NCI-H1105 (cell line): Measurements from ENCODE around the gene TRIM8.
A peak's percentile ranks its signal among the peaks of the same experiment; 100 is the strongest.
"Not testable (repeated sequence)": the region's sequence is repeated elsewhere in the genome, so short reads cannot be mapped to it uniquely, and the experiment has no call there.

Experiments
- DNase-seq: peaks from one replicate; lab custom pipeline; 2025; lab: John Stamatoyannopoulos, UW

The TRIM8 gene

GRCh38 chr10:102670871-102671434, 26.7 kb downstream of the TRIM8 start:
- DNase-seq, result no peak

- no peak for DNase-seq
These were observed 29.0 kb downstream of the TRIM8 start for GRCh38 chr10:102673236-102673818.

- peak; percentile 71 for DNase-seq
These were observed 29.7 kb downstream of the TRIM8 start for GRCh38 chr10:102673819-102674511.

GRCh38 chr10:102674566-102674965, 30.3 kb downstream of the TRIM8 start:
- no peak for DNase-seq

GRCh38 chr10:102675011-102675665, 30.9 kb downstream of the TRIM8 start:
- DNase-seq, result no peak

GRCh38 chr10:102675666-102676533, 31.6 kb downstream of the TRIM8 start:
- DNase-seq, result no peak

- no peak for DNase-seq
These were observed 32.4 kb downstream of the TRIM8 start for GRCh38 chr10:102676534-102677315.

GRCh38 chr10:102677331-102678067, 33.2 kb downstream of the TRIM8 start:
- no peak for DNase-seq

- DNase-seq, result no peak
These were observed 33.8 kb downstream of the TRIM8 start for GRCh38 chr10:102678068-102678400.

GRCh38 chr10:102678842-102679289, 34.6 kb downstream of the TRIM8 start:
- DNase-seq, result peak; percentile 45

GRCh38 chr10:102679596-102679995, 35.3 kb downstream of the TRIM8 start:
- no peak for DNase-seq

GRCh38 chr10:102681696-102682095, 37.4 kb downstream of the TRIM8 start:
- DNase-seq, result no peak

- DNase-seq, result no peak
These were observed 38.1 kb downstream of the TRIM8 start for GRCh38 chr10:102682416-102682815.

GRCh38 chr10:102682981-102683380, 38.7 kb downstream of the TRIM8 start:
- DNase-seq, result no peak

GRCh38 chr10:102683736-102684135, 39.5 kb downstream of the TRIM8 start:
- no peak for DNase-seq

GRCh38 chr10:102691285-102692066, 47.2 kb downstream of the TRIM8 start:
- DNase-seq, result no peak

- DNase-seq, result not testable (repeated sequence)
These were observed 51.1 kb downstream of the TRIM8 start for GRCh38 chr10:102695401-102695800.

GRCh38 chr10:102696736-102697135, 52.5 kb downstream of the TRIM8 start:
- DNase-seq, result no peak

- DNase-seq, result no peak
These were observed 54.6 kb downstream of the TRIM8 start for GRCh38 chr10:102698894-102699293.

- DNase-seq, result no peak
These were observed 57.0 kb downstream of the TRIM8 start for GRCh38 chr10:102701272-102701671.
